ENCODE data around the gene NNAT.
"Not testable (repeated sequence)": the region's sequence is repeated elsewhere in the genome, so short reads cannot be mapped to it uniquely, and the experiment has no call there.

NNAT gene

GRCh38 chr20:37545516-37545915 lies 24.5 kb downstream of the NNAT start:
- DNase-seq (ENCODE audit: extremely low read depth, low read depth): no peak
- TF ChIP-seq CTCF (IDR thresholded peaks at IDR 0.05; ENCODE audit: low read depth, low read length): no peak

DNA sequence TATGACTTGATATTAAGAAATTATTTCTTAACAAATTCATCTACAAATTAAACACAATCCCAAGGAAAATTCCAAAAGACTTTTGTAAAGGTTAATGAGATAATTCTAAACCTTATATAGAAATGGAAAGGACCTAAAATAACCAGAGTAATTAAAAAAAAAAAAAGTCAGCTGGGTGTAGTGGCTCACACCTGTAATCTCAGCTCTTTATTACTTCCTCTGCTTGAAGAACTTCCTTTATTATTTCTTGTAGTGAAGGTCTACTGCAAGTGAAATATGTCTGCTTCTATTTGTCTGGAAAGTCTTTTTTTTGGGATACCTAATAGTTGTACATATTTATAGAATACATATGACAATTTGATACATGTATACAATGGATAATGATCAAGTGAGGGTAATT lies 26.9 kb downstream of the NNAT start:
- no peak for TF ChIP-seq CTCF (IDR thresholded peaks at IDR 0.05; ENCODE audit: low read depth, low read length)
- DNase-seq (ENCODE audit: extremely low read depth, low read depth): no peak

DNA sequence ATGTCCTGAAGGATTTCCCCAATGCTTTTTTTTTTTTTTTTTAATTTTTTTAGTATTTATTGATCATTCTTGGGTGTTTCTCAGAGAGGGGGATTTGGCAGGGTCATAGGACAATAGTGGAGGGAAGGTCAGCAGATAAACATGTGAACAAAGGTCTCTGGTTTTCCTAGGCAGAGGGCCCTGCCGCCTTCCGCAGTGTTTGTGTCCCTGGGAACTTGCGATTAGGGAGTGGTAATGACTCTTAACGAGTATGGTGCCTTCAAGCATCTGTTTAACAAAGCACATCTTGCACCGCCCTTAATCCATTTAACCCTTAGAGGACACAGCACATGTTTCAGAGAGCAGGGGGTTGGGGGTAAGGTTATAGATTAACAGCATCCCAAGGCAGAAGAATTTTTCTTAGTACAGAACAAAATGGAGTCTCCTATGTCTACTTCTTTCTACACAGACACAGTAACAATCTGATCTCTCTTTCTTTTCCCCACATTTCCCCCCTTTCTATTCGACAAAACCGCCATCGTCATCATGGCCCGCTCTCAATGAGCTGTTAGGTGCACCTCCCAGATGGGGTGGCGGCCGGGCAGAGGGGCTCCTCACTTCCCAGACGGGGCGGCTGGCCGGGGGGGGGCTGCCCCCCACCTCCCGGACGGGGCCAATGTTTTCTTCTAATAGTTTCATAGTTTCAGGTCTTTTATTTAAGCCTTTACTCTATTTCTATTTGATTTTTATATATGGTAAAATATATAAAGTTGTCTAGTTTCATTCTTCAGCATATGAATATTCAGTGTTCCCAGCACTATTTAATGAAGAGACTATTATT lies 29.3 kb downstream of the NNAT start:
- not testable (repeated sequence) for DNase-seq (ENCODE audit: extremely low read depth, low read depth)

- DNase-seq (ENCODE audit: extremely low read depth, low read depth): not testable (repeated sequence)
Observed at GRCh38 chr20:37551660-37552059, 30.6 kb downstream of the NNAT start.

GRCh38 chr20:37552415-37552814 lies 31.4 kb downstream of the NNAT start:
- no peak for TF ChIP-seq CTCF (IDR thresholded peaks at IDR 0.05; ENCODE audit: low read depth, low read length)
- no peak for DNase-seq (ENCODE audit: extremely low read depth, low read depth)

DNA sequence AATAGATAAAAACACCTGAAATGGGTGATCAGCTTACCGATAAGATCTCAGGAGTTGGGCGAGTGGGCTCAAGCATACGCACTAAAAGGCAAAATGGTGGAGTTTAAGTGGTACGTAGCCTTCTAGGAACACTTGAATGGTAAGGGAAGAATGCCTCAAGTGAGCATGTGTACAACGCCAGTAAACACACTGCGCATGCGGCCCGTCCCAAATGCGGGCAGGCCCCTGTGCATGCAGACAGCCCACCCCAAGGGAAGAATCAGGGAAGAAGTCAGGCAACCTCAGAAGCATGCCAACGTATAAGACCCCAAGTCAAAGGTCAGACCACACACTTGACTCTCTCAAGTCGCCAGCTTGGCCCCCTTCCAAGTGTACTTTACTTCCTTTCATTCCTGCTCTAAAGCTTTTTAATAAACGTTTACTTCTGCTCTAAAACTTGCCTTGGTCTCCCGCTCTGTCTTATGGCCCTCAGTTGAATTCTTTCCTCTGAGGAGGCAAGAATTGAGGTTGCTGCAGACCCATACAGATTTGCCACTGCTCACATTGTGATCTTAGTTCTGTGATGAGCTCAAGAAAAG lies 33.8 kb downstream of the NNAT start:
- not testable (repeated sequence) for DNase-seq (ENCODE audit: extremely low read depth, low read depth)

DNA sequence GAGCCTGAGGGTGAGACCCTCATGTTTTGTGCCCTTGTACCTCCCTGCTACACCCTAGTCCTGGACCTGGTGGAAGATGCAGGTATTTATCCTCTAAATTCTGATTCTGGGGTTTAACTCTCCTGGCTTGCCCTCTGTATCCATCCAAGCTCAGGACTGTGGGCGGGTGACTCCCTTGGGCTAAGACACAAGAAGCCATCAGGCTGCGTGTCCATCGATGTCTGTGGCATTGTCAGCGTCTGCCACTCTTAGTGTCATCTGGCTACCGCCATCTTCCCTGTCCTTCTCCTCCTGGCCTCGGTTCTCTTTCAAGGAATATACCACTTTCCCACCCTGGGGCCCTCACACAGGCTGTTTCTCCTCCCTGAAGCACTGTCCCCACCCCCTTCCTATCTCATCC lies 35.5 kb downstream of the NNAT start:
- TF ChIP-seq CTCF (IDR thresholded peaks at IDR 0.05; ENCODE audit: low read depth, low read length): no peak
- no peak for DNase-seq (ENCODE audit: extremely low read depth, low read depth)

DNA sequence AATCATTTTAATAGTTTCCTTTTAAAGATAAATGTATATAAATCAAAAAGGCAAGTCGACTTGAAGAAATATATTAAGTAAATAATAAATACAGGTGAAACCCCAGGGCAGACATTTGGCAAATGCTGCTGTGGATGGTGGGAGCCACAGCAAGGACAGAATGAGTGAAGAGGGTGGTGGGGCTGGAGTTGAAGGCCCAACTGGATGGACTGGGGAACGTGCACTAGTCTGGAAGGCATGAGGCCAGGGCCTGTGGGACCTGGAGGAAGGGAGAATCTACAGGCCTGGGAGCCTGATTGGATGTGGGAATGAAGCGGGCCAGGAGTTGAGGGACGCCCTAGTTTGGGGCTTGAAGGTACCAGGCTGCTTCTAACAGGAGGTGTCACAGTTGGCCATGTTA lies 37.3 kb downstream of the NNAT start:
- no peak for DNase-seq (ENCODE audit: extremely low read depth, low read depth)
- TF ChIP-seq CTCF (IDR thresholded peaks at IDR 0.05; ENCODE audit: low read depth, low read length): no peak

- no peak for DNase-seq (ENCODE audit: extremely low read depth, low read depth)
- TF ChIP-seq CTCF (IDR thresholded peaks at IDR 0.05; ENCODE audit: low read depth, low read length): no peak
Observed at GRCh38 chr20:37558779-37559178, 37.7 kb downstream of the NNAT start.
